Cardiac muscle cell (in vitro differentiated cells and primary cell): ENCODE results near the gene COA8. TPM values are rescaled to one million over a fixed set of nuclear protein-coding genes. Genes with fewer than 3 reads are reported as not detected.

Experiments used
- DNase-seq, 2 donors: peaks; one replicate each; pipeline versions ENCODE4 v3.0.0 to v3.0.0-alpha.2; 2010 to 2017; ENCODE audit warnings: low read depth in 1 of 2, low spot score in 1 of 2
- H3K27ac ChIP-seq: fragments of 200-600 bp; sonication (generic); 2 replicates; pipeline ENCODE4 v1.5.1; 2016
- H3K27me3 ChIP-seq: fragments of 200-600 bp; sonication (generic); 2 replicates; pipeline ENCODE4 v1.6.0; 2016; ENCODE audit warnings: control low read depth
- H3K36me3 ChIP-seq: fragments of 200-600 bp; sonication (generic); 2 replicates; pipeline ENCODE4 v1.5.1; 2016; ENCODE audit warnings: control low read depth
- H3K4me1 ChIP-seq: fragments of 200-600 bp; sonication (generic); 2 replicates; pipeline ENCODE4 v1.8.1; 2017; ENCODE audit warnings: low read depth, mild to moderate bottlenecking, mixed run types
- H3K4me3 ChIP-seq: fragments of 200-600 bp; sonication (generic); 2 replicates; pipeline ENCODE4 v1.5.1; 2016; ENCODE audit warnings: mild to moderate bottlenecking
- H3K9me3 ChIP-seq: fragments of 200-600 bp; sonication (generic); 2 replicates; pipeline ENCODE4 v1.5.1; 2017; ENCODE audit warnings: low read depth, mild to moderate bottlenecking, control low read depth
- polyA plus RNA-seq: library from polyadenylated mRNA; unstranded; fragments of >200 nt; fragmentation: Nextera tagmentation; extraction: Ambion mirVana; gene quantifications from 2 replicates; pipeline ENCODE4 v1.2.1, GENCODE V29; 2016
- total RNA-seq: library from RNA; depleted of rRNA; stranded (reverse); fragments of >200 nt; gene quantifications from 2 replicates; pipeline ENCODE4 v1.2.3, GENCODE V29; 2016
- TF ChIP-seq, protein P1 (sequence below): IDR thresholded peaks from 2 replicates; pipeline ENCODE4 v1.5.1; 2012; ENCODE audit warnings: low read depth, mild to moderate bottlenecking, low read length

COA8 gene
- total and polyA plus RNA-seq, 2 experiments from 2014 or later: 31.3 to 68.2 TPM

DNA sequence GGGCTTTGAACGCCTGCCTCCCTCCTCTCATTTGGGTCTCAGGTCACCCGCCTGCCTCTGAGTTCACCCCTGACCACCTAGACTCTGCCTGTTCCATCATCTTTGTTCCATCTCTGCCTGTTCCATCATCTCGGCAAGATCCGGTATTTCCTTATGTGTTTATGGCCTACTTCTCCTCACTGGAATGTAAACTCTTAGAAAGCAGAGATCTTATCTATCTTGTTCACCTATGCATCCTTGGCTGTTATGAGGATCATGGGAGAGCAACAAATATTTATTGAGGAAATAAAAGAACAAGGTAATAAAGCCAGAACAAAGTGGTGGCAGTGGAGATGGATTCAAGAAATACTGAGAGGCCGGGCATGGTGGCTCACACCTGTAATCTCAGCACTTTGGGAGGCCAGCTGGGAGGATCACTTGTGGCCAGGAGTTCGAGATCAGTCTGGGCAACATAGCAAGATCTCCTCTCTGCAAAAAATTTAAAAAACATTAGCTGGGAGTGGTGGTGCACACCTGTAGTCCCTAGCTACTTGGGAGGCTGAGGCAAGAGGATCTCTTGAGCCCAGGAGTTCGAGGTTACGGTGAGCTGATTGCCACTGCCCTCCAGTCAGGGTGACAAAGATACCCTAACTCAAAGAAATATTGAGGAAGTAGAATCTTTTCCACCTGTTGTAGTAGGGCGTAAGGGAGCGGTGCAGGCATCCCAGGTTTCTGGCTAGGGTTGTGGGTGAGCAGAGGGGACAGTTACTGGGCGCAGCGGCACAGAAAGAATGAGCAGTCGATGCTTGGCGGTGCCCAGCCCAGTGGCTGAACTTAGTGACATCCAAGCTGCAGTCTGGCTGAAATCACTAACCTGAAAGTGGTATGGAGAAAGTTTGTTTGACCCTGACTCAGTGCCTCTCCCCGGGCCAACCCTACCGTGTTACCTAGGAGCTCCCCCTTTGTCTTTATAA is 64.6 kb downstream of the COA8 start:
- Histone ChIP-seq H3K4me3 (no peak overlapping the region), H3K4me1 (peaks cover 15% of the 10 kb centered on the region), H3K36me3 (no peaks in the 10 kb centered on the region), H3K27ac (peak overlapping the region; percentile 95), H3K9me3 (no peaks in the 10 kb centered on the region), H3K27me3 (no peaks in the 10 kb centered on the region)
- TF ChIP-seq, protein P1, sequence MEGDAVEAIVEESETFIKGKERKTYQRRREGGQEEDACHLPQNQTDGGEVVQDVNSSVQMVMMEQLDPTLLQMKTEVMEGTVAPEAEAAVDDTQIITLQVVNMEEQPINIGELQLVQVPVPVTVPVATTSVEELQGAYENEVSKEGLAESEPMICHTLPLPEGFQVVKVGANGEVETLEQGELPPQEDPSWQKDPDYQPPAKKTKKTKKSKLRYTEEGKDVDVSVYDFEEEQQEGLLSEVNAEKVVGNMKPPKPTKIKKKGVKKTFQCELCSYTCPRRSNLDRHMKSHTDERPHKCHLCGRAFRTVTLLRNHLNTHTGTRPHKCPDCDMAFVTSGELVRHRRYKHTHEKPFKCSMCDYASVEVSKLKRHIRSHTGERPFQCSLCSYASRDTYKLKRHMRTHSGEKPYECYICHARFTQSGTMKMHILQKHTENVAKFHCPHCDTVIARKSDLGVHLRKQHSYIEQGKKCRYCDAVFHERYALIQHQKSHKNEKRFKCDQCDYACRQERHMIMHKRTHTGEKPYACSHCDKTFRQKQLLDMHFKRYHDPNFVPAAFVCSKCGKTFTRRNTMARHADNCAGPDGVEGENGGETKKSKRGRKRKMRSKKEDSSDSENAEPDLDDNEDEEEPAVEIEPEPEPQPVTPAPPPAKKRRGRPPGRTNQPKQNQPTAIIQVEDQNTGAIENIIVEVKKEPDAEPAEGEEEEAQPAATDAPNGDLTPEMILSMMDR: no peak
- DNase-seq: no peak

DNA sequence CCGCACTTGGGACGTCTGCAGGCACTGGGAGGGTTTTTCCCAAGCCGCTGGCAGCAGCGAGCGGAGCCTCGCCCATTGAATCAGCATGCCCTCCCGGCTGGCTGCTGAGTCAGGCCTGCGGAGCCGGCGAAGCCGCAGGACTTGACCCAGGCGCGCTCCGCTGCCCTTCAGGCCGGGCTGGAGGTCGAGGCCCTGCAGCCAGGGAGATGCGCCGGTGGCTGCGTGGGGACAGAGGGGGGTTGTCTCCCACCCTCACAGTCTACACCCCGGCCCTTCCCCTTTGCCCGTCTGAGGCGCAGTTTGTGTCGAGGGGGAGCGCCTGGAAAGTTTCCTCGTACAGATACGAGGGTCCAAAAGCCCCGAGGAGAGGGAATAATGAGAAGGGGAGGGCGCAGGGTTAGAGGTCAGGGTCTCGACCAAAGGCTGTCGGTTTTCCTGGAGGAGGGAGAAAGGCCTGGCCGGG is 65.5 kb downstream of the COA8 start:
- H3K9me3 ChIP-seq: no peaks in the 10 kb centered on the region
- no peaks in the 10 kb centered on the region for H3K36me3 ChIP-seq
- H3K27ac ChIP-seq: peak overlapping the region; percentile 95
- TF ChIP-seq, protein P1: no peak
- peak overlapping the region; percentile 93 for H3K4me3 ChIP-seq
- DNase-seq: peak; percentile 52 to 76
- peaks cover 15% of the 10 kb centered on the region for H3K4me1 ChIP-seq
- H3K27me3 ChIP-seq: no peaks in the 10 kb centered on the region

DNA sequence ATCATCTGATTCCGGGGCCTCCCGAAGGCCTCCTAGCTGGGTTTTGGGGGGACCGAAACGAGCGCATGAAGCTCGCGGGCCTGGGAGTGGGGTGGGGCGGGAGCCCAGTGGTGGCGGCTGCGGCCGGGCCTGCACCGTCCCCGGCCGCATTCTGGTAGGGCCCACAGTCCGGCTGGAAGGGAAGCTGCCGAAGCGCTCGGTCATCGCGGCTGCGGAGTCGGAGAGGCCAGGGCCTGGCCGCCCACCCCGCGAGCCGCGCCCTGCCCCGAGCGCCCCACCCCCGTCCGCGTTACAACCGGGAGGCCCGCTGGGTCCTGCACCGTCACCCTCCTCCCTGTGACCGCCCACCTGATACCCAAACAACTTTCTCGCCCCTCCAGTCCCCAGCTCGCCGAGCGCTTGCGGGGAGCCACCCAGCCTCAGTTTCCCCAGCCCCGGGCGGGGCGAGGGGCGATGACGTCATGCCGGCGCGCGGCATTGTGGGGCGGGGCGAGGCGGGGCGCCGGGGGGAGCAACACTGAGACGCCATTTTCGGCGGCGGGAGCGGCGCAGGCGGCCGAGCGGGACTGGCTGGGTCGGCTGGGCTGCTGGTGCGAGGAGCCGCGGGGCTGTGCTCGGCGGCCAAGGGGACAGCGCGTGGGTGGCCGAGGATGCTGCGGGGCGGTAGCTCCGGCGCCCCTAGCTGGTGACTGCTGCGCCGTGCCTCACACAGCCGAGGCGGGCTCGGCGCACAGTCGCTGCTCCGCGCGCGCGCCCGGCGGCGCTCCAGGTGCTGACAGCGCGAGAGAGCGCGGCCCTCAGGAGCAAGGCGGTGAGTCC is 66.1 kb downstream of the COA8 start, which contains the start of gene KLC1:
TSS of gene KLC1 (plus strand) at position 528 of the 819 bp plus-strand sequence. CDS start 25,354 bp downstream, outside the sequence.
- Histone ChIP-seq H3K27ac (peak within 1 kb of the TSS; percentile 95), H3K4me1 (peaks cover 15% of the 10 kb centered on the region), H3K4me3 (peak within 1 kb of the TSS; percentile 93), H3K9me3 (no peaks in the 10 kb centered on the region), H3K27me3 (no peaks in the 10 kb centered on the region), H3K36me3 (no peaks in the 10 kb centered on the region)
- TF ChIP-seq, protein P1: no peak
- peak; percentile 76 to 85 for DNase-seq

DNA sequence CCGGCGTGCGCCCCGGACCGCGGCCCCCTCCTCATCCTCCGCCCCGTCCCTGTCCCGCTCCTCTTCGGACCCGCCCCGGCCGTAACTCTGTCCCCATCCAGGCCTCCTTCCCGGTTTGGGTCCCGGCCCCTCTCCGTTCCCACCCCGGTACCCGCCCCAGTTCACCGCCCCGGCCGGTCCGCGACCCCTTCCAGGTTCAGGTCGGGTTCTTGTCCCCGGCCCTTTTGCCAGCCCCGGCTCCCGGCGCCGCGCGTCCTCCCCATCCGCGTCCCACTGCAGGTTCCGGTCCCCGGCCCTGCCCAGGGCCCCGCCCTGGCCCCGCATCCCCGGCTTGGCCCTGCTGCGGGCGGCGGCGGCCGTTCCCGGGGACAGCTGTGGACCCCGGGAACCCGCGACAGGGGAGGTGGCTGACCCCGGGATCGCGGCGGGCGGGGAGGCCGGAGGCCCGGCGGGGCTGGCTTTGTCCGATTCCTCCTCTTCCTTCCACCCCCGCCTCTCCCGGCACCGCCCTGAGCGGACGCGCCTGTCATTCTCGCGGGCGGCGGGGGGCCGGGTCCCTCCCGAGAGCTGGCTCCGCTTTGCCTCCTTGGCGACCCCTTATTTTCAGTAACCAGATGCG is 66.9 kb downstream of the COA8 start:
- TF ChIP-seq, protein P1: no peak
- DNase-seq: peak; percentile 11 to 54
- no peaks in the 10 kb centered on the region for H3K27me3 ChIP-seq
- H3K4me1 ChIP-seq: peaks cover 15% of the 10 kb centered on the region
- no peaks in the 10 kb centered on the region for H3K9me3 ChIP-seq
- H3K4me3 ChIP-seq: peak overlapping the region; percentile 93
- peak overlapping the region; percentile 95 for H3K27ac ChIP-seq
- no peaks in the 10 kb centered on the region for H3K36me3 ChIP-seq
